Measurements from ENCODE around the gene EBF3.

DNA sequence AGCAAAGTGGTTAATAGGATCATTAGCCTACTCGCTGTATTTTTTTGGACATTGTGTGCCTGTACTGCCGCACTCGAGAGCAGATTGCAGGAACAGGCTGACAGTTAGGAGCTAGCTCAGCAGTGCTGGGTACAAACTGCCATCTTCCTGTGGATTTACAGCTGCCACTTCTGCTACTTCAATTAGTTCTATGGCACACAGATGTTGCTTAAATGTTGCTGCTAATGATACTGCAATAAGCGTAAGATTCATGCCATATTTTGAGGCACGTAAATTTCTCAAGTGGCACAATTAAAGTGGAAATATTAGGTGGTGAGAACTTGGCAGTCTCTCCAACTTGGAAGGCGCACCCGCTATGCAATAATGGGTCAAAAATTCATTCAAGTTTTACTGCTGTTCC is 171.9 kb downstream of the EBF3 start:
- TF ChIP-seq, protein P1, sequence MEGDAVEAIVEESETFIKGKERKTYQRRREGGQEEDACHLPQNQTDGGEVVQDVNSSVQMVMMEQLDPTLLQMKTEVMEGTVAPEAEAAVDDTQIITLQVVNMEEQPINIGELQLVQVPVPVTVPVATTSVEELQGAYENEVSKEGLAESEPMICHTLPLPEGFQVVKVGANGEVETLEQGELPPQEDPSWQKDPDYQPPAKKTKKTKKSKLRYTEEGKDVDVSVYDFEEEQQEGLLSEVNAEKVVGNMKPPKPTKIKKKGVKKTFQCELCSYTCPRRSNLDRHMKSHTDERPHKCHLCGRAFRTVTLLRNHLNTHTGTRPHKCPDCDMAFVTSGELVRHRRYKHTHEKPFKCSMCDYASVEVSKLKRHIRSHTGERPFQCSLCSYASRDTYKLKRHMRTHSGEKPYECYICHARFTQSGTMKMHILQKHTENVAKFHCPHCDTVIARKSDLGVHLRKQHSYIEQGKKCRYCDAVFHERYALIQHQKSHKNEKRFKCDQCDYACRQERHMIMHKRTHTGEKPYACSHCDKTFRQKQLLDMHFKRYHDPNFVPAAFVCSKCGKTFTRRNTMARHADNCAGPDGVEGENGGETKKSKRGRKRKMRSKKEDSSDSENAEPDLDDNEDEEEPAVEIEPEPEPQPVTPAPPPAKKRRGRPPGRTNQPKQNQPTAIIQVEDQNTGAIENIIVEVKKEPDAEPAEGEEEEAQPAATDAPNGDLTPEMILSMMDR (IDR thresholded peaks at IDR 0.05) = no peak
- TF ChIP-seq POLR2AphosphoS5 (IDR thresholded peaks at IDR 0.05; ENCODE audit: low read depth, low read length) (no peak), TCF7L2 (IDR thresholded peaks at IDR 0.05; ENCODE audit: low read depth, low read length) (no peak), SIN3A (IDR thresholded peaks at IDR 0.05; ENCODE audit: borderline replicate concordance, insufficient read depth, low read depth, low read length) (no peak)
- TF ChIP-seq, protein P2, sequence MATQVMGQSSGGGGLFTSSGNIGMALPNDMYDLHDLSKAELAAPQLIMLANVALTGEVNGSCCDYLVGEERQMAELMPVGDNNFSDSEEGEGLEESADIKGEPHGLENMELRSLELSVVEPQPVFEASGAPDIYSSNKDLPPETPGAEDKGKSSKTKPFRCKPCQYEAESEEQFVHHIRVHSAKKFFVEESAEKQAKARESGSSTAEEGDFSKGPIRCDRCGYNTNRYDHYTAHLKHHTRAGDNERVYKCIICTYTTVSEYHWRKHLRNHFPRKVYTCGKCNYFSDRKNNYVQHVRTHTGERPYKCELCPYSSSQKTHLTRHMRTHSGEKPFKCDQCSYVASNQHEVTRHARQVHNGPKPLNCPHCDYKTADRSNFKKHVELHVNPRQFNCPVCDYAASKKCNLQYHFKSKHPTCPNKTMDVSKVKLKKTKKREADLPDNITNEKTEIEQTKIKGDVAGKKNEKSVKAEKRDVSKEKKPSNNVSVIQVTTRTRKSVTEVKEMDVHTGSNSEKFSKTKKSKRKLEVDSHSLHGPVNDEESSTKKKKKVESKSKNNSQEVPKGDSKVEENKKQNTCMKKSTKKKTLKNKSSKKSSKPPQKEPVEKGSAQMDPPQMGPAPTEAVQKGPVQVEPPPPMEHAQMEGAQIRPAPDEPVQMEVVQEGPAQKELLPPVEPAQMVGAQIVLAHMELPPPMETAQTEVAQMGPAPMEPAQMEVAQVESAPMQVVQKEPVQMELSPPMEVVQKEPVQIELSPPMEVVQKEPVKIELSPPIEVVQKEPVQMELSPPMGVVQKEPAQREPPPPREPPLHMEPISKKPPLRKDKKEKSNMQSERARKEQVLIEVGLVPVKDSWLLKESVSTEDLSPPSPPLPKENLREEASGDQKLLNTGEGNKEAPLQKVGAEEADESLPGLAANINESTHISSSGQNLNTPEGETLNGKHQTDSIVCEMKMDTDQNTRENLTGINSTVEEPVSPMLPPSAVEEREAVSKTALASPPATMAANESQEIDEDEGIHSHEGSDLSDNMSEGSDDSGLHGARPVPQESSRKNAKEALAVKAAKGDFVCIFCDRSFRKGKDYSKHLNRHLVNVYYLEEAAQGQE (IDR thresholded peaks at IDR 0.05; ENCODE audit: insufficient read depth in 1 of 2, low read depth in 2 of 2, low read length in 1 of 2) = no peak
